ENCODE results near the gene CEP112.
"Not testable (repeated sequence)": the region's sequence is repeated elsewhere in the genome, so short reads cannot be mapped to it uniquely, and the experiment has no call there.

Gene CEP112

GRCh38 chr17:65867014-65867413, 324.9 kb downstream of the CEP112 start:
- no peak for DNase-seq

- DNase-seq: no peak
Observed at GRCh38 chr17:65865715-65866425, 326.1 kb downstream of the CEP112 start.

GRCh38 chr17:65864394-65864793, 327.5 kb downstream of the CEP112 start:
- no peak for DNase-seq

GRCh38 chr17:65857718-65858117, 334.2 kb downstream of the CEP112 start:
- DNase-seq: no peak

GRCh38 chr17:65856865-65857264, 335.1 kb downstream of the CEP112 start:
- no peak for DNase-seq

GRCh38 chr17:65855675-65856074, 336.3 kb downstream of the CEP112 start:
- DNase-seq: no peak

- DNase-seq: no peak
Observed at GRCh38 chr17:65855245-65855644, 336.7 kb downstream of the CEP112 start.

GRCh38 chr17:65853816-65854215, 338.1 kb downstream of the CEP112 start:
- DNase-seq: no peak

GRCh38 chr17:65852911-65853310, 339.0 kb downstream of the CEP112 start:
- DNase-seq: no peak

- no peak for DNase-seq
Observed at GRCh38 chr17:65851965-65852736, 339.8 kb downstream of the CEP112 start.

GRCh38 chr17:65850486-65850885, 341.4 kb downstream of the CEP112 start:
- no peak for DNase-seq

GRCh38 chr17:65848751-65849150, 343.2 kb downstream of the CEP112 start:
- no peak for DNase-seq

- no peak for DNase-seq
Observed at GRCh38 chr17:65841089-65841488, 350.8 kb downstream of the CEP112 start.

- DNase-seq: not testable (repeated sequence)
Observed at GRCh38 chr17:65837232-65837631, 354.7 kb downstream of the CEP112 start.

- no peak for DNase-seq
Observed at GRCh38 chr17:65833214-65833613, 358.7 kb downstream of the CEP112 start.

- no peak for DNase-seq
Observed at GRCh38 chr17:65830356-65830755, 361.6 kb downstream of the CEP112 start.

GRCh38 chr17:65826577-65826976, 365.4 kb downstream of the CEP112 start:
- not testable (repeated sequence) for DNase-seq

GRCh38 chr17:65824901-65825300, 367.0 kb downstream of the CEP112 start:
- DNase-seq: no peak

GRCh38 chr17:65823713-65824112, 368.2 kb downstream of the CEP112 start:
- DNase-seq: no peak

GRCh38 chr17:65820811-65821210, 371.1 kb downstream of the CEP112 start:
- DNase-seq: no peak

- DNase-seq: no peak
Observed at GRCh38 chr17:65820306-65820705, 371.6 kb downstream of the CEP112 start.

GRCh38 chr17:65819810-65820209, 372.1 kb downstream of the CEP112 start:
- DNase-seq: no peak

GRCh38 chr17:65817951-65818350, 374.0 kb downstream of the CEP112 start:
- no peak for DNase-seq

- DNase-seq: no peak
Observed at GRCh38 chr17:65814418-65814817, 377.5 kb downstream of the CEP112 start.

All from NCI-H446 (cell line).